Endodermal cell (in vitro differentiated cells): ENCODE results near the gene GNPAT. TPM values are rescaled to one million over a fixed set of nuclear protein-coding genes. Genes with fewer than 3 reads are reported as not detected.

Source experiments
- DNase-seq: peaks from one replicate; pipeline ENCODE4 v3.0.0-alpha.2; 2017
- H3K27ac ChIP-seq: 2 replicates; pipeline ENCODE4 v1.5.1; 2013; ENCODE audit warnings: mild to moderate bottlenecking, low read depth, low read length, moderate library complexity
- H3K27me3 ChIP-seq: 2 replicates; pipeline ENCODE4 v1.6.1; 2013; ENCODE audit warnings: mild to moderate bottlenecking, low read length, moderate library complexity; ENCODE audit not compliant: insufficient read depth, control insufficient read depth, poor library complexity, severe bottlenecking
- H3K36me3 ChIP-seq: 2 replicates; pipeline ENCODE4 v1.7.0; 2013; ENCODE audit warnings: mild to moderate bottlenecking, low read length, moderate library complexity; ENCODE audit not compliant: control insufficient read depth, insufficient read depth
- H3K4me1 ChIP-seq: one replicate; pipeline ENCODE4 v1.7.0; 2013; ENCODE audit warnings: low read length; ENCODE audit not compliant: control insufficient read depth, insufficient read depth
- H3K4me3 ChIP-seq: 2 replicates; pipeline ENCODE4 v1.5.1; 2013; ENCODE audit warnings: mild to moderate bottlenecking, low read length, moderate library complexity
- H3K9ac ChIP-seq: 2 replicates; pipeline ENCODE4 v1.6.1; 2013; ENCODE audit warnings: mild to moderate bottlenecking, low read length, moderate library complexity; ENCODE audit not compliant: poor library complexity, severe bottlenecking; ENCODE audit errors: extremely low read depth
- H3K9me3 ChIP-seq: 2 replicates; pipeline ENCODE4 v1.6.1; 2013; ENCODE audit warnings: mild to moderate bottlenecking, low read length, moderate library complexity; ENCODE audit not compliant: control insufficient read depth
- H3K27ac Mint-ChIP-seq: 2 replicates; pipeline ENCODE4 v1.8.0; 2020; ENCODE audit warnings: mixed read lengths
- H3K27me3 Mint-ChIP-seq: 2 replicates; pipeline ENCODE4 v1.8.0; 2021; ENCODE audit warnings: mild to moderate bottlenecking, mixed read lengths; ENCODE audit not compliant: insufficient read depth
- H3K36me3 Mint-ChIP-seq: 2 replicates; pipeline ENCODE4 v1.8.0; 2020; ENCODE audit warnings: low read depth, mixed read lengths
- H3K4me1 Mint-ChIP-seq: 2 replicates; pipeline ENCODE4 v1.8.0; 2020; ENCODE audit warnings: mixed read lengths
- H3K4me3 Mint-ChIP-seq: 2 replicates; pipeline ENCODE4 v1.8.0; 2020; ENCODE audit warnings: mild to moderate bottlenecking, moderate library complexity, mixed read lengths
- H3K9me3 Mint-ChIP-seq: 2 replicates; pipeline ENCODE4 v1.8.0; 2020; ENCODE audit warnings: mild to moderate bottlenecking, mixed read lengths
- CTCF ChIP-seq: fragments of 200-600 bp; sonication (generic); conservative IDR thresholded peaks from 2 replicates; pipeline ENCODE4 v1.5.0; 2021; ENCODE audit warnings: antibody characterized with exemption, mild to moderate bottlenecking
- WGBS, 2 experiments: methylation state at CpG; one replicate each; pipeline versions ENCODE4 v1.1.5 to v1.1.7; 2013; ENCODE audit warnings: missing lambda C conversion rate in 2 of 2, mixed read lengths in 1 of 2; ENCODE audit not compliant: insufficient coverage in 1 of 2, insufficient read length in 1 of 2; 5-methylcytosine and 5-hydroxymethylcytosine counted together
- total RNA-seq, 2 donors: library from RNA; stranded (reverse); fragmentation: NEBNext Ultra II Directional in 1 of 2; extraction: Animal tissue kit (Norgen Biotek cat#: 25700) in 1 of 2; gene quantifications; 2 replicates in 1 of 2; 3 replicates in 1 of 2; pipeline ENCODE4 v1.2.1, GENCODE V29; 2021

The GNPAT gene
- total RNA-seq, 2 donors from 2014 or later: 56.5 to 69.1 TPM

- no peak overlapping the region for H3K4me3 ChIP-seq
- peaks cover 16% of the 10 kb centered on the region for H3K27me3 ChIP-seq
- peaks cover 15% of the 10 kb centered on the region for H3K4me1 ChIP-seq
- 79 to 94% methylated on average over 2 to 3 of the region's 3 CpGs for WGBS, 2 experiments
- H3K9me3 ChIP-seq: no peaks in the 10 kb centered on the region
- Mint-ChIP-seq H3K4me1 (peaks cover 21% of the 10 kb centered on the region), H3K36me3 (no peaks in the 10 kb centered on the region), H3K4me3 (no peak overlapping the region), H3K27me3 (peaks cover 80% of the 10 kb centered on the region), H3K9me3 (peaks cover under 1% of the 10 kb centered on the region), H3K27ac (no peak overlapping the region)
- no peaks in the 10 kb centered on the region for H3K36me3 ChIP-seq
- DNase-seq: no peak
- no peak for TF ChIP-seq CTCF
- H3K27ac ChIP-seq: no peak overlapping the region
- H3K9ac ChIP-seq: no peak overlapping the region
These were observed 44.7 kb upstream of the GNPAT start for GRCh38 chr1:231196307-231196706.

GRCh38 chr1:231196728-231197127, 44.3 kb upstream of the GNPAT start:
- Histone ChIP-seq H3K4me1 (peaks cover 15% of the 10 kb centered on the region), H3K9me3 (no peaks in the 10 kb centered on the region), H3K27ac (no peak overlapping the region), H3K27me3 (peaks cover 21% of the 10 kb centered on the region), H3K4me3 (no peak overlapping the region), H3K36me3 (no peaks in the 10 kb centered on the region), H3K9ac (no peak overlapping the region)
- peaks cover 21% of the 10 kb centered on the region for H3K4me1 Mint-ChIP-seq
- no peaks in the 10 kb centered on the region for H3K9me3 Mint-ChIP-seq
- H3K36me3 Mint-ChIP-seq: no peaks in the 10 kb centered on the region
- DNase-seq: no peak
- no peak overlapping the region for H3K27ac Mint-ChIP-seq
- WGBS, 2 experiments: 83 to 86% methylated on average over 1 to 2 of the region's 2 CpGs
- H3K4me3 Mint-ChIP-seq: no peak overlapping the region
- H3K27me3 Mint-ChIP-seq: peaks cover 80% of the 10 kb centered on the region
- no peak for TF ChIP-seq CTCF

GRCh38 chr1:231199868-231200267, 41.1 kb upstream of the GNPAT start:
- Mint-ChIP-seq H3K4me3 (no peak overlapping the region), H3K36me3 (no peaks in the 10 kb centered on the region), H3K27ac (no peak overlapping the region), H3K27me3 (peaks cover 87% of the 10 kb centered on the region), H3K9me3 (no peaks in the 10 kb centered on the region), H3K4me1 (peaks cover 11% of the 10 kb centered on the region)
- peaks cover 28% of the 10 kb centered on the region for H3K27me3 ChIP-seq
- H3K9ac ChIP-seq: no peak overlapping the region
- no peak overlapping the region for H3K4me3 ChIP-seq
- no peaks in the 10 kb centered on the region for H3K9me3 ChIP-seq
- H3K27ac ChIP-seq: no peak overlapping the region
- no peak for DNase-seq
- WGBS, 2 experiments: 95% methylated on average over 7 of the region's 7 CpGs; no CpG with 5 or more reads in 1 of the 2 experiments
- no peaks in the 10 kb centered on the region for H3K36me3 ChIP-seq
- TF ChIP-seq CTCF: no peak
- peaks cover 10% of the 10 kb centered on the region for H3K4me1 ChIP-seq
